KMS-11 (cell line): Measurements from ENCODE around the gene TPSB2.

Source experiments
- H2AFZ ChIP-seq: fragments of 200-600 bp; sonication (generic); 2 replicates; pipeline ENCODE4 v1.6.1; 2016; ENCODE audit warnings: antibody characterized with exemption, mixed run types, low read depth
- H3K27ac ChIP-seq: fragments of 200-600 bp; sonication (generic); 2 replicates; pipeline ENCODE4 v1.6.1; 2016; ENCODE audit warnings: mild to moderate bottlenecking, mixed run types
- H3K27me3 ChIP-seq: fragments of 200-600 bp; sonication (generic); 2 replicates; pipeline ENCODE4 v1.6.1; 2017; ENCODE audit warnings: mild to moderate bottlenecking, low read depth, mixed run types, moderate library complexity; ENCODE audit not compliant: insufficient read depth
- H3K36me3 ChIP-seq: fragments of 200-600 bp; sonication (generic); 2 replicates; pipeline ENCODE4 v1.6.1; 2017; ENCODE audit warnings: mild to moderate bottlenecking, mixed run types; ENCODE audit not compliant: insufficient read depth
- H3K4me1 ChIP-seq: fragments of 200-600 bp; sonication (generic); 2 replicates; pipeline ENCODE4 v1.6.1; 2016; ENCODE audit warnings: mild to moderate bottlenecking, low read depth, mixed run types; ENCODE audit not compliant: poor library complexity, severe bottlenecking
- H3K4me2 ChIP-seq: fragments of 200-600 bp; sonication (generic); 2 replicates; pipeline ENCODE4 v1.7.0; 2016; ENCODE audit warnings: mild to moderate bottlenecking, mixed run types
- H3K4me3 ChIP-seq: fragments of 200-600 bp; sonication (generic); IDR thresholded peaks from 2 replicates; pipeline ENCODE4 v1.6.1; 2017; ENCODE audit warnings: low read depth, low read length, mixed read lengths; ENCODE audit not compliant: insufficient read depth
- H3K79me2 ChIP-seq: fragments of 200-600 bp; sonication (generic); 2 replicates; pipeline ENCODE4 v1.6.1; 2016; ENCODE audit warnings: low read depth, mixed run types; ENCODE audit not compliant: insufficient read depth
- H3K9ac ChIP-seq: fragments of 200-600 bp; sonication (generic); 2 replicates; pipeline ENCODE4 v1.6.1; 2016; ENCODE audit warnings: mild to moderate bottlenecking, mixed run types
- H4K20me1 ChIP-seq: fragments of 200-600 bp; sonication (generic); 2 replicates; pipeline ENCODE4 v1.6.1; 2016; ENCODE audit warnings: mild to moderate bottlenecking, mixed run types; ENCODE audit not compliant: insufficient read depth
- CTCF ChIP-seq: fragments of 200-600 bp; sonication (generic); conservative IDR thresholded peaks from 2 replicates; pipeline ENCODE4 v1.6.1; 2017; ENCODE audit warnings: low read depth, mild to moderate bottlenecking, antibody characterized with exemption, low read length, moderate library complexity, mixed read lengths

The TPSB2 gene

GRCh38 chr16:1276580-1276878 is 46.5 kb upstream of the TPSB2 start:
- peaks cover 92% of the 10 kb centered on the region for H3K27me3 ChIP-seq
- H3K27ac ChIP-seq = no peak overlapping the region
- H3K9ac ChIP-seq = no peak overlapping the region
- no peak overlapping the region for H3K4me2 ChIP-seq
- H3K4me1 ChIP-seq = no peaks in the 10 kb centered on the region
- TF ChIP-seq CTCF = no peak
- no peak overlapping the region for H2AFZ ChIP-seq
- H3K4me3 ChIP-seq = no peak overlapping the region
- H4K20me1 ChIP-seq = no peaks in the 10 kb centered on the region
- H3K36me3 ChIP-seq = no peaks in the 10 kb centered on the region
- no peaks in the 10 kb centered on the region for H3K79me2 ChIP-seq

- Histone ChIP-seq H3K4me1 (no peaks in the 10 kb centered on the region), H2AFZ (no peak overlapping the region), H3K79me2 (no peaks in the 10 kb centered on the region), H3K4me2 (no peak overlapping the region), H3K4me3 (no peak overlapping the region), H3K27ac (no peak overlapping the region), H3K36me3 (no peaks in the 10 kb centered on the region), H3K9ac (no peak overlapping the region), H4K20me1 (no peaks in the 10 kb centered on the region), H3K27me3 (peaks cover 92% of the 10 kb centered on the region)
- TF ChIP-seq CTCF = no peak
Observed at GRCh38 chr16:1275791-1276579, 46.0 kb upstream of the TPSB2 start.

- H3K9ac ChIP-seq = no peak overlapping the region
- H3K36me3 ChIP-seq = no peaks in the 10 kb centered on the region
- H4K20me1 ChIP-seq = no peaks in the 10 kb centered on the region
- no peak overlapping the region for H3K4me2 ChIP-seq
- no peak overlapping the region for H3K27ac ChIP-seq
- no peak for TF ChIP-seq CTCF
- no peak overlapping the region for H3K4me3 ChIP-seq
- peaks cover 92% of the 10 kb centered on the region for H3K27me3 ChIP-seq
- no peak overlapping the region for H2AFZ ChIP-seq
- no peaks in the 10 kb centered on the region for H3K4me1 ChIP-seq
- H3K79me2 ChIP-seq = no peaks in the 10 kb centered on the region
Observed at GRCh38 chr16:1274767-1275166, 44.8 kb upstream of the TPSB2 start.

- Histone ChIP-seq H3K4me2 (no peak overlapping the region), H2AFZ (no peak overlapping the region), H3K36me3 (no peaks in the 10 kb centered on the region), H3K4me1 (no peaks in the 10 kb centered on the region), H3K27ac (no peak overlapping the region), H3K9ac (no peak overlapping the region), H3K79me2 (no peaks in the 10 kb centered on the region), H3K27me3 (peaks cover 92% of the 10 kb centered on the region), H3K4me3 (no peak overlapping the region), H4K20me1 (no peaks in the 10 kb centered on the region)
- TF ChIP-seq CTCF = no peak
Observed at GRCh38 chr16:1273816-1274215, 43.8 kb upstream of the TPSB2 start.
